K562 (cell line): ENCODE results near the gene GLRA1. TPM values are rescaled to one million over a fixed set of nuclear protein-coding genes. Genes with fewer than 3 reads are reported as not detected.

Source experiments
- ATAC-seq: fragments of 200-7000 bp; cut with Tn5 transposase; 3 replicates; pipeline ENCODE4 v1.9.1; 2020; ENCODE audit warnings: moderate library complexity
- BruUV-seq: library from RNA; stranded (reverse); fragments of 400-500 nt; replicated peaks from 2 replicates; lab custom pipeline; 2021; lab: Mats Ljungman, UMichigan
- CTCF ChIA-PET: fragments of 300-600 bp; formaldehyde crosslinking; extraction: SDS; loops from one replicate; lab custom pipeline; 2021; ENCODE audit warnings: low intra/inter-chr PET ratio; lab: Yijun Ruan, JAX
- POLR2A ChIA-PET: fragments of 300-600, 350-650 bp; sonication (Branson Sonifier 250); formaldehyde crosslinking; extraction: SDS; loops from one replicate; lab custom pipeline; 2021; ENCODE audit warnings: antibody characterized with exemption, inconsistent platforms; lab: Yijun Ruan, JAX
- DNase-seq, 4 experiments: peaks; one replicate each; pipeline versions ENCODE4 v3.0.0 to v3.0.0-alpha.2; 2011 to 2018; ENCODE audit warnings: low spot score in 3 of 4, mixed read lengths in 3 of 4; ENCODE audit errors: extremely low read depth in 1 of 4
- FAIRE-seq: peaks from 2 replicates; lab custom pipeline; 2011; peaks lifted over from hg19 to GRCh38; lab: Jason Lieb, UNC
- H2AFZ ChIP-seq: 2 replicates; pipeline ENCODE4 v1.6.0; 2011; ENCODE audit warnings: low read depth, low read length, control low read depth, inconsistent platforms
- H3K27ac ChIP-seq: fragments of 200-600 bp; 3 replicates; pipeline ENCODE4 v1.8.0; 2011; ENCODE audit warnings: low read depth, mild to moderate bottlenecking, control low read depth, inconsistent platforms, low read length, moderate library complexity, mixed read lengths; ENCODE audit errors: extremely low read depth
- H3K27me3 ChIP-seq, 2 experiments: fragments of 300-600 bp in 1 of 2; 2 replicates in 1 of 2; 3 replicates in 1 of 2; pipeline versions ENCODE4 v1.6.0 to v1.8.0; 2011; ENCODE audit warnings: inconsistent platforms in 2 of 2, low read length in 2 of 2, mild to moderate bottlenecking in 1 of 2, mixed read lengths in 1 of 2, moderate library complexity in 1 of 2; ENCODE audit not compliant: control insufficient read depth in 2 of 2, insufficient read depth in 2 of 2
- H3K36me3 ChIP-seq: fragments of 300-600 bp; 3 replicates; pipeline ENCODE4 v1.8.0; 2011; ENCODE audit warnings: mild to moderate bottlenecking, low read length, inconsistent platforms; ENCODE audit not compliant: control insufficient read depth, insufficient read depth
- H3K4me1 ChIP-seq, 2 experiments: fragments of 200-600 bp in 1 of 2; replicated peaks in 1 of 2; 2 replicates in 1 of 2; 3 replicates in 1 of 2; pipeline versions ENCODE4 v1.5.1 to v1.8.0; 2011; ENCODE audit warnings: inconsistent platforms in 2 of 2, low read length in 2 of 2, mild to moderate bottlenecking in 1 of 2, mixed read lengths in 1 of 2, moderate library complexity in 1 of 2; ENCODE audit not compliant: control insufficient read depth in 2 of 2, insufficient read depth in 2 of 2
- H3K4me2 ChIP-seq: 2 replicates; pipeline ENCODE4 v1.6.1; 2011; ENCODE audit warnings: low read length, control low read depth, inconsistent platforms, mixed read lengths; ENCODE audit not compliant: insufficient read depth
- H3K4me3 ChIP-seq: fragments of 200-600 bp; sonication (generic), shearing (Covaris generic); 2 replicates; pipeline ENCODE4 v1.5.1; 2016; ENCODE audit warnings: control low read depth, inconsistent platforms
- H3K79me2 ChIP-seq: fragments of 200-600 bp; 3 replicates; pipeline ENCODE4 v1.8.0; 2011; ENCODE audit warnings: low read length, inconsistent platforms; ENCODE audit not compliant: control insufficient read depth, insufficient read depth
- H3K9ac ChIP-seq, 2 experiments: 2 replicates each; pipeline versions ENCODE4 v1.6.0 to v1.6.1; 2011; ENCODE audit warnings: low read depth in 2 of 2, low read length in 2 of 2, control low read depth in 1 of 2, inconsistent platforms in 1 of 2, mild to moderate bottlenecking in 1 of 2, mixed read lengths in 1 of 2; ENCODE audit not compliant: insufficient read depth in 1 of 2
- H3K9me1 ChIP-seq: one replicate; pipeline ENCODE4 v1.6.0; 2011; ENCODE audit warnings: inconsistent platforms, mild to moderate bottlenecking, low read length, moderate library complexity; ENCODE audit not compliant: control insufficient read depth, insufficient read depth
- H3K9me3 ChIP-seq: replicated peaks from 2 replicates; pipeline ENCODE4 v1.5.1; 2011; ENCODE audit warnings: low read depth, low read length, inconsistent platforms; ENCODE audit not compliant: control insufficient read depth, insufficient read depth
- H4K20me1 ChIP-seq: replicated peaks from 2 replicates; pipeline ENCODE4 v1.6.1; 2011; ENCODE audit warnings: low read length, inconsistent platforms, mixed read lengths; ENCODE audit not compliant: control insufficient read depth, insufficient read depth
- CBX2 ChIP-seq: fragments of 200-600 bp; sonication (generic); IDR thresholded peaks from one replicate; pipeline ENCODE4 v1.6.1; 2012; ENCODE audit warnings: mild to moderate bottlenecking, low read length, inconsistent platforms; ENCODE audit not compliant: insufficient read depth, poor library complexity, severe bottlenecking
- EP300 ChIP-seq: IDR thresholded peaks from 2 replicates; pipeline ENCODE4 v1.6.1; 2012; ENCODE audit warnings: low read length, improper control_type of control experiment
- HDAC8 ChIP-seq: fragments of 450-650 bp; IDR thresholded peaks from 2 replicates; pipeline ENCODE4 v1.6.1; 2016; ENCODE audit warnings: mild to moderate bottlenecking, missing genetic modification characterization, moderate library complexity, missing compliant biosample characterization
- HNRNPUL1 ChIP-seq: fragments of 200-400 bp; formaldehyde crosslinking; IDR thresholded peaks from 2 replicates; pipeline ENCODE4 v1.6.1; 2017; ENCODE audit warnings: low read length
- KLF6 ChIP-seq: fragments of 250-450 bp; sonication (Bioruptor Pico); IDR thresholded peaks from 2 replicates; pipeline ENCODE4 v1.4.0; 2020; ENCODE audit warnings: mild to moderate bottlenecking, moderate library complexity, borderline replicate concordance
- NFXL1 ChIP-seq: fragments of 450-650 bp; formaldehyde crosslinking; IDR thresholded peaks from 2 replicates; pipeline ENCODE4 v1.4.0; 2021; ENCODE audit warnings: mild to moderate bottlenecking
- POLR2H ChIP-seq: IDR thresholded peaks from 2 replicates; pipeline ENCODE4 v1.6.1; 2016; ENCODE audit warnings: missing genetic modification characterization, low read depth, mild to moderate bottlenecking, control low read depth, missing compliant biosample characterization, moderate library complexity
- RBM17 ChIP-seq: fragments of 200-400 bp; formaldehyde crosslinking; IDR thresholded peaks from 2 replicates; pipeline ENCODE4 v1.6.1; 2017; ENCODE audit warnings: low read depth, mild to moderate bottlenecking, low read length, borderline replicate concordance
- RBM39 ChIP-seq: fragments of 200-400 bp; formaldehyde crosslinking; optimal IDR thresholded peaks from 2 replicates; pipeline ENCODE3; 2018; ENCODE audit warnings: low read depth, low read length
- SOX6 ChIP-seq: fragments of 450-650 bp; IDR thresholded peaks from 2 replicates; pipeline ENCODE4 v1.6.1; 2014; ENCODE audit warnings: mild to moderate bottlenecking
- SPI1 ChIP-seq: IDR thresholded peaks from 2 replicates; pipeline ENCODE4 v1.6.1; 2011; ENCODE audit warnings: low read depth, low read length, control low read depth, borderline replicate concordance
- SREBF1 ChIP-seq: fragments of 150-350 bp; IDR thresholded peaks from 2 replicates; pipeline ENCODE4 v1.6.1; 2014; ENCODE audit warnings: antibody characterized with exemption, low read depth, low read length, borderline replicate concordance
- ZNF124 ChIP-seq: sonication (generic); formaldehyde crosslinking; IDR thresholded peaks from 2 replicates; pipeline ENCODE4 v1.8.1; 2022; ENCODE audit warnings: missing genetic modification reagents
- ZNF184 ChIP-seq: sonication (generic); formaldehyde crosslinking; IDR thresholded peaks from 2 replicates; pipeline ENCODE4 v1.5.0; 2020; ENCODE audit warnings: missing genetic modification reagents
- WGBS: fragments of 100-300 bp; shearing (Covaris generic); methylation state at CpG from one replicate; pipeline ENCODE4 v1.1.6; 2016; ENCODE audit warnings: low coverage, mixed read lengths; ENCODE audit not compliant: insufficient coverage; ENCODE audit errors: missing lambda C conversion rate; 5-methylcytosine and 5-hydroxymethylcytosine counted together
- in situ Hi-C: fragments of 300-500 bp; cut with MboI; formaldehyde crosslinking; loops from 4 replicates; pipeline ENCODE4 v1.15.0; 2018; ENCODE audit warnings: inconsistent platforms, mixed read lengths
- intact Hi-C: fragments of 100-400 bp; cut with micrococcal nuclease; formaldehyde crosslinking; loops from 2 replicates; pipeline ENCODE4 v1.14.2; 2022
- polyA plus RNA-seq, 8 experiments: library from polyadenylated mRNA; depleted of rRNA in 4 of 8; stranded (reverse) in 5 of 8; unstranded in 3 of 8; fragments of >200 nt; fragmentation: Nextera tagmentation in 2 of 8; fragmentation: Illumina TruSeq in 1 of 8; extraction: Ambion mirVana in 2 of 8; extraction: Trizol in 1 of 8; gene quantifications; 2 replicates each; pipeline versions ENCODE4 v1.2.1 to v1.2.3, GENCODE V29; 2011 to 2014; ENCODE audit warnings: inconsistent platforms in 1 of 8, missing spikeins in 1 of 8
- total RNA-seq, 7 experiments: library from RNA; depleted of rRNA in 6 of 7; stranded (reverse); fragments of >200 nt in 6 of 7; fragmentation: Illumina TruSeq in 2 of 7; extraction: Trizol in 2 of 7; gene quantifications; 2 replicates each; pipeline versions ENCODE4 v1.2.1 to v1.2.3, GENCODE V29; 2011 to 2021; ENCODE audit warnings: low replicate concordance in 1 of 7
- TF ChIP-seq, protein P1 (sequence below): sonication (generic); formaldehyde crosslinking; IDR thresholded peaks from 2 replicates; pipeline ENCODE4 v1.8.1; 2023; ENCODE audit warnings: mild to moderate bottlenecking, missing genetic modification reagents

GLRA1 gene
- total and polyA plus RNA-seq, 9 of the 15 experiments (the other 6 are each of a cell fraction or from before 2014, with no cell fraction given) = not detected

DNA sequence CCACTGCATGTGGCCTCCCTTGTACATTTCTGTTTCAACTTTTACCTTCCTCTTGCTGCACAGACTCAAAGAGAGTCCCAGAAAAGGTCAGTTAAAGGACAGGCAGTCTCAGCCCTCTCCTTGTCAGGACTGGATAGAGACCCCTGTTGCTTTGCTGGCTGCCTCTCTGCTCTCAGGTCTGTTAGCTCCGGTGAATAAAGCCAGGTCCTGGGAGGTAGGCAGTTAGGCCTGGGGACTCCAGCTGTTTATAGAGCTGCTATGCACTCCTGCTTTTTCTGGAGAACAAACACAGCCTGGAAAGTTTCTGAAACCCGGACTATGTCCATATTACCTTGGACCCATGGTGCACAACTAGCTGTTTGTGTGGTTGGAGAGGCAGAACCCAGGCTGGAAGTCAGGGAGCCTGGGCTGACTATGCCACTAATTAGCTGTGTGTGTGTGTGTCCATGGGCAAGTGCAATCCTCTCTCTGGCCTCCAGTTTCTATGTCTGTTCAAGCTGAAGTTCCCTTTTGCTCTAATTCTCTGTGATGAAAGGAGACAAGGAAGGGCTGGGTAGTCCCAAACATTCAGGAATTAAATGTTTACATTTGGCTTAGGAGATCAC, 42.9 kb downstream of the GLRA1 start:
- H3K4me1 ChIP-seq = no peaks in the 10 kb centered on the region
- in situ Hi-C loops = no loop called here
- ATAC-seq (no peak), FAIRE-seq (no peak), DNase-seq (no peak)
- no peaks in the 10 kb centered on the region for H3K36me3 ChIP-seq
- TF ChIP-seq RBM39 = no peak
- TF ChIP-seq CBX2 = no peak
- no peak for TF ChIP-seq SOX6
- TF ChIP-seq HDAC8 (tag) = no peak
- no peak overlapping the region for H3K27ac ChIP-seq
- BruUV-seq = no TSS peak
- no peaks in the 10 kb centered on the region for H3K9me1 ChIP-seq
- no peak overlapping the region for H3K4me3 ChIP-seq
- ChIA-PET POLR2A (interaction anchor here (0.9 kb wide), 1 partner anchor 229 kb away, joined by 3 read pairs; no protein-coding TSS in a partner anchor), CTCF (no interaction called here)
- no peaks in the 10 kb centered on the region for H3K9me3 ChIP-seq
- H3K4me2 ChIP-seq = no peak overlapping the region
- H3K9ac ChIP-seq = no peak overlapping the region
- no peak overlapping the region for H2AFZ ChIP-seq
- no peaks in the 10 kb centered on the region for H3K79me2 ChIP-seq
- intact Hi-C loops = no loop called here
- no peaks in the 10 kb centered on the region for H3K27me3 ChIP-seq
- WGBS = 0% methylated on average over 2 of the region's 2 CpGs
- no peaks in the 10 kb centered on the region for H4K20me1 ChIP-seq

DNA sequence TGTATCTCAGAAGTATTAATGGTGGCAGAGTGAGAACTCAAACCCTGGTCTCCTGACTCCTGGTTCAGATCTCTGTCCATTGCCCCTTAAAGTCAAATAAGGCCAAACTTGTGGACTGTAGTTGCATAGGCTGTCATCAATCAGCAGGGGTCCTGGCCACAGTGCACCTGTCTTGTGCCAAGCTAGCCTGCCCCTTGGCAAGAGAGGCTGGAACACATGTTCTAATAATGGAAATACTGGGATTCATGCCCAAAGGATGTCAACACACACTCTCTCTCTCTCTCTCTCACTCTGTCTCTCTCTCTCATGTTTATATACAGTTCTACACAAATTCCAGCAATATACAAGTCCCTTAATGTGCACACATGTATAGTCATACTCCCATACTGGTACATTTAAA, 44.3 kb downstream of the GLRA1 start:
- in situ Hi-C loops (no loop called here), intact Hi-C loops (no loop called here)
- Histone ChIP-seq H3K9me3 (no peaks in the 10 kb centered on the region), H2AFZ (no peak overlapping the region), H3K79me2 (no peaks in the 10 kb centered on the region), H3K4me1 (no peaks in the 10 kb centered on the region), H3K9ac (no peak overlapping the region), H3K4me2 (no peak overlapping the region), H3K27me3 (no peaks in the 10 kb centered on the region), H4K20me1 (no peaks in the 10 kb centered on the region), H3K4me3 (no peak overlapping the region), H3K9me1 (no peaks in the 10 kb centered on the region), H3K27ac (no peak overlapping the region), H3K36me3 (no peaks in the 10 kb centered on the region)
- ChIA-PET CTCF (no interaction called here), POLR2A (no interaction called here)
- no peak for ATAC-seq
- FAIRE-seq = no peak
- no peak for DNase-seq
- BruUV-seq = no TSS peak
- TF ChIP-seq EP300 (no peak), KLF6 (CRISPR knock-in tag) (no peak), NFXL1 (CRISPR knock-in tag) (no peak), RBM17 (no peak), SPI1 (no peak), ZNF124 (CRISPR knock-in tag) (no peak), ZNF184 (CRISPR knock-in tag) (no peak), POLR2H (tag) (no peak), HNRNPUL1 (no peak), SREBF1 (no peak)
- TF ChIP-seq, protein P1, sequence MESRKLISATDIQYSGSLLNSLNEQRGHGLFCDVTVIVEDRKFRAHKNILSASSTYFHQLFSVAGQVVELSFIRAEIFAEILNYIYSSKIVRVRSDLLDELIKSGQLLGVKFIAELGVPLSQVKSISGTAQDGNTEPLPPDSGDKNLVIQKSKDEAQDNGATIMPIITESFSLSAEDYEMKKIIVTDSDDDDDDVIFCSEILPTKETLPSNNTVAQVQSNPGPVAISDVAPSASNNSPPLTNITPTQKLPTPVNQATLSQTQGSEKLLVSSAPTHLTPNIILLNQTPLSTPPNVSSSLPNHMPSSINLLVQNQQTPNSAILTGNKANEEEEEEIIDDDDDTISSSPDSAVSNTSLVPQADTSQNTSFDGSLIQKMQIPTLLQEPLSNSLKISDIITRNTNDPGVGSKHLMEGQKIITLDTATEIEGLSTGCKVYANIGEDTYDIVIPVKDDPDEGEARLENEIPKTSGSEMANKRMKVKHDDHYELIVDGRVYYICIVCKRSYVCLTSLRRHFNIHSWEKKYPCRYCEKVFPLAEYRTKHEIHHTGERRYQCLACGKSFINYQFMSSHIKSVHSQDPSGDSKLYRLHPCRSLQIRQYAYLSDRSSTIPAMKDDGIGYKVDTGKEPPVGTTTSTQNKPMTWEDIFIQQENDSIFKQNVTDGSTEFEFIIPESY (CRISPR knock-in tag) = no peak
